ENCODE results near the gene DPP10.

DPP10 gene

DNA sequence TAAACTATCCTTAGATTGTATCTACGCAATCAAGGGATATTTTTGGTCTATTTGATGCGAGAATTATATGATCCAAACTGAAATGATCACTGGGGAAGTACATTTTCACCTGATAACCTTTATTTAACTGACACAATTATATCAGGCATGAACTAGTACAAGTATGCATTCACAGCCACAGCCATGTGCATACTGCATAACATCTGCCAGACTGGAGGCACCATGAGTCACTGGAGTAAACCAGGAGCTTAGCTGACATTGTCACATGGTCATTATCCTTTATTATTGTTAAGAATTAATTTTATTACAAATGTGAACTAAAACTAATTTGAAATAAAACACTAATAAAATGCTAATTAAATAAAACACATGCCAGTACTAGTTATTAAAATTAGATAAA, 1127.1 kb downstream of the DPP10 start:
- H3K4me3 ChIP-seq (ENCODE audit: low read depth, low read length, poor library complexity, severe bottlenecking): no peak overlapping the region
- no peaks in the 10 kb centered on the region for H3K79me2 ChIP-seq (ENCODE audit: insufficient read depth, low read length)
- no peaks in the 10 kb centered on the region for H3K27me3 ChIP-seq (ENCODE audit: insufficient read depth, low read length)
- H4K20me1 ChIP-seq (ENCODE audit: insufficient read depth, low read length): no peaks in the 10 kb centered on the region
- no peaks in the 10 kb centered on the region for H3K4me1 ChIP-seq (ENCODE audit: insufficient read depth, low read length, severe bottlenecking)
- no peak for TF ChIP-seq EZH2 (IDR thresholded peaks at IDR 0.05; ENCODE audit: borderline replicate concordance, low read length)
- TF ChIP-seq, protein P1, sequence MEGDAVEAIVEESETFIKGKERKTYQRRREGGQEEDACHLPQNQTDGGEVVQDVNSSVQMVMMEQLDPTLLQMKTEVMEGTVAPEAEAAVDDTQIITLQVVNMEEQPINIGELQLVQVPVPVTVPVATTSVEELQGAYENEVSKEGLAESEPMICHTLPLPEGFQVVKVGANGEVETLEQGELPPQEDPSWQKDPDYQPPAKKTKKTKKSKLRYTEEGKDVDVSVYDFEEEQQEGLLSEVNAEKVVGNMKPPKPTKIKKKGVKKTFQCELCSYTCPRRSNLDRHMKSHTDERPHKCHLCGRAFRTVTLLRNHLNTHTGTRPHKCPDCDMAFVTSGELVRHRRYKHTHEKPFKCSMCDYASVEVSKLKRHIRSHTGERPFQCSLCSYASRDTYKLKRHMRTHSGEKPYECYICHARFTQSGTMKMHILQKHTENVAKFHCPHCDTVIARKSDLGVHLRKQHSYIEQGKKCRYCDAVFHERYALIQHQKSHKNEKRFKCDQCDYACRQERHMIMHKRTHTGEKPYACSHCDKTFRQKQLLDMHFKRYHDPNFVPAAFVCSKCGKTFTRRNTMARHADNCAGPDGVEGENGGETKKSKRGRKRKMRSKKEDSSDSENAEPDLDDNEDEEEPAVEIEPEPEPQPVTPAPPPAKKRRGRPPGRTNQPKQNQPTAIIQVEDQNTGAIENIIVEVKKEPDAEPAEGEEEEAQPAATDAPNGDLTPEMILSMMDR (IDR thresholded peaks at IDR 0.05; ENCODE audit: low read length): no peak
- no peak overlapping the region for H3K9ac ChIP-seq (ENCODE audit: low read length)
- no peaks in the 10 kb centered on the region for H3F3A ChIP-seq (ENCODE audit: insufficient read depth, low read length)
- no peaks in the 10 kb centered on the region for H3K9me3 ChIP-seq (ENCODE audit: low read length)
- no peak overlapping the region for H3K4me2 ChIP-seq (ENCODE audit: low read length)
- no peak overlapping the region for H3K27ac ChIP-seq (ENCODE audit: low read depth, low read length, poor library complexity, severe bottlenecking)
- no peaks in the 10 kb centered on the region for H3K9me2 ChIP-seq (ENCODE audit: low read depth, low read length)
- H2AFZ ChIP-seq (ENCODE audit: low read length): no peak overlapping the region
- H3K36me3 ChIP-seq (ENCODE audit: insufficient read depth, low read length): no peaks in the 10 kb centered on the region

DNA sequence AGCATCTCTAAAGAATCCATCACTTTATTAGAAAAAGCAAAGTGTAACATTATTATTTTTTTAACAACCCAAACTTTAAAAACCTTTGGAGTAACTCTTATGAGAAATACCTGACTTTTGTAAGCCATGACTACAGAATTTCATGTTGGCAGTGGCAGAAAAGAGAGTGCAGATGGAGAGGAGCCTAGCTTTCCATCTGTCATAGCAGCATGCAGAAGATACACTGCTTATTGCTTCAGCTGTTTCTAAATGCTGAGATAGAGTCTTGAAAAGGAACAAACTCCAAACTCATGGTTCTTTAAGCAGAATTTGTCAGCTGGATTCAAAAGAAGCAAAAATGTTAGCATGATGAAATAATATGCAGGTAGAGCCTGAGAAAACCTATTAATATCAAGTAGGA, 1130.3 kb downstream of the DPP10 start:
- Histone ChIP-seq H3K27me3 (ENCODE audit: insufficient read depth, low read length) (no peaks in the 10 kb centered on the region), H3K79me2 (ENCODE audit: insufficient read depth, low read length) (no peaks in the 10 kb centered on the region), H3K27ac (ENCODE audit: low read depth, low read length, poor library complexity, severe bottlenecking) (no peak overlapping the region), H3K4me2 (ENCODE audit: low read length) (no peak overlapping the region), H4K20me1 (ENCODE audit: insufficient read depth, low read length) (no peaks in the 10 kb centered on the region), H3K36me3 (ENCODE audit: insufficient read depth, low read length) (no peaks in the 10 kb centered on the region), H3K9me2 (ENCODE audit: low read depth, low read length) (no peaks in the 10 kb centered on the region), H3K4me3 (ENCODE audit: low read depth, low read length, poor library complexity, severe bottlenecking) (no peak overlapping the region), H3K4me1 (ENCODE audit: insufficient read depth, low read length, severe bottlenecking) (no peaks in the 10 kb centered on the region), H3F3A (ENCODE audit: insufficient read depth, low read length) (no peaks in the 10 kb centered on the region), H3K9ac (ENCODE audit: low read length) (no peak overlapping the region), H3K9me3 (ENCODE audit: low read length) (no peaks in the 10 kb centered on the region), H2AFZ (ENCODE audit: low read length) (no peak overlapping the region)
- TF ChIP-seq EZH2 (IDR thresholded peaks at IDR 0.05; ENCODE audit: borderline replicate concordance, low read length): no peak
- TF ChIP-seq, protein P1 (IDR thresholded peaks at IDR 0.05; ENCODE audit: low read length): no peak

DNA sequence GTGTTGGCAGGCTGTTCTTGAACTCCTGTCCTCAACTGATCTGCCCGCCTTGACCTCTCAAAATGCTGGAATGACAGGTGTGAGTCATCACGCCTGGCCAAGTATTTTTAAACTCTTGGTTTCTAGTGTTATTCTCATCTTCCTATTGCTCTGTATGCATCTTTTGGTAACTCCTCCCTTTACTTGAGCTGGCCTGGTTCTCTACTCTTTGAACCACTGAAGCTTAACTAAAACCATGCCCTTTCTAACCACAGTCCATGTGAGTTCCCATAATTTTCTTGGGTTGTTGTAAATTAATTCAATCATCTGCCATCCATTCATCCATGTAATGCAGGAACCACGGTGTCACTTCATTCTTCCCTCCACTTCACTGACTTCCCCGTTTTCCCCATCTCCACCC, 1131.3 kb downstream of the DPP10 start:
- Histone ChIP-seq H3K36me3 (ENCODE audit: insufficient read depth, low read length) (no peaks in the 10 kb centered on the region), H3F3A (ENCODE audit: insufficient read depth, low read length) (no peaks in the 10 kb centered on the region), H2AFZ (ENCODE audit: low read length) (no peak overlapping the region), H3K27me3 (ENCODE audit: insufficient read depth, low read length) (no peaks in the 10 kb centered on the region), H3K9ac (ENCODE audit: low read length) (no peak overlapping the region), H3K4me3 (ENCODE audit: low read depth, low read length, poor library complexity, severe bottlenecking) (no peak overlapping the region), H4K20me1 (ENCODE audit: insufficient read depth, low read length) (no peaks in the 10 kb centered on the region), H3K79me2 (ENCODE audit: insufficient read depth, low read length) (no peaks in the 10 kb centered on the region), H3K4me2 (ENCODE audit: low read length) (no peak overlapping the region), H3K4me1 (ENCODE audit: insufficient read depth, low read length, severe bottlenecking) (no peaks in the 10 kb centered on the region), H3K9me2 (ENCODE audit: low read depth, low read length) (no peaks in the 10 kb centered on the region), H3K27ac (ENCODE audit: low read depth, low read length, poor library complexity, severe bottlenecking) (no peak overlapping the region), H3K9me3 (ENCODE audit: low read length) (no peaks in the 10 kb centered on the region)
- TF ChIP-seq, protein P1 (IDR thresholded peaks at IDR 0.05; ENCODE audit: low read length): no peak
- no peak for TF ChIP-seq EZH2 (IDR thresholded peaks at IDR 0.05; ENCODE audit: borderline replicate concordance, low read length)

Data from OCI-LY1 (cell line).